GM18907 (cell line): ENCODE measurements around the gene GRIK3.

ENCODE experiments used
- ATAC-seq: cut with Tn5 transposase; IDR thresholded peaks from one replicate; pipeline ENCODE4 v1.9.1; 2021; ENCODE audit warnings: mild to moderate bottlenecking, moderate library complexity; ENCODE audit not compliant: unreplicated experiment

The GRIK3 gene

GRCh38 chr1:37047542-37047941 lies 13.2 kb upstream of the GRIK3 start:
- no peak for ATAC-seq

GRCh38 chr1:37043101-37043500 lies 8.8 kb upstream of the GRIK3 start:
- no peak for ATAC-seq

- no peak for ATAC-seq
These were observed 8.2 kb upstream of the GRIK3 start for GRCh38 chr1:37042506-37042905.

- ATAC-seq = no peak
These were observed 7.2 kb upstream of the GRIK3 start for GRCh38 chr1:37041483-37041882.

- ATAC-seq = no peak
These were observed 6.5 kb upstream of the GRIK3 start for GRCh38 chr1:37040773-37041172.

GRCh38 chr1:37040261-37040660 lies 5.9 kb upstream of the GRIK3 start:
- no peak for ATAC-seq

- no peak for ATAC-seq
These were observed 4.1 kb upstream of the GRIK3 start for GRCh38 chr1:37038227-37039093.

- ATAC-seq = no peak
These were observed 3.4 kb upstream of the GRIK3 start for GRCh38 chr1:37037690-37038089.

- no peak for ATAC-seq
These were observed 2.3 kb upstream of the GRIK3 start for GRCh38 chr1:37036667-37037053.

- no peak for ATAC-seq
These were observed 1.7 kb upstream of the GRIK3 start for GRCh38 chr1:37035796-37036666.

- no peak for ATAC-seq
These were observed 838 bp upstream of the GRIK3 start for GRCh38 chr1:37035014-37035691.

GRCh38 chr1:37033355-37034101 lies 787 bp downstream of the GRIK3 start:
- no peak for ATAC-seq

- no peak for ATAC-seq
These were observed 1.5 kb downstream of the GRIK3 start for GRCh38 chr1:37032660-37033354.

- no peak for ATAC-seq
These were observed 2.4 kb downstream of the GRIK3 start for GRCh38 chr1:37031871-37032270.

GRCh38 chr1:37031429-37031828 lies 2.9 kb downstream of the GRIK3 start:
- ATAC-seq = no peak

- ATAC-seq = no peak
These were observed 5.2 kb downstream of the GRIK3 start for GRCh38 chr1:37028981-37029617.

- ATAC-seq = no peak
These were observed 12.8 kb downstream of the GRIK3 start for GRCh38 chr1:37021502-37021901.

GRCh38 chr1:37020653-37021277 lies 13.6 kb downstream of the GRIK3 start:
- no peak for ATAC-seq

GRCh38 chr1:37018510-37018909 lies 15.8 kb downstream of the GRIK3 start:
- no peak for ATAC-seq
